Psoas muscle (tissue), 8 donors: ENCODE data around the gene RAI14. TPM values are rescaled to one million over a fixed set of nuclear protein-coding genes. Genes with fewer than 3 reads are reported as not detected.

Experiments used
- ATAC-seq, 4 donors: fragments of 200-7000 bp; cut with Tn5 transposase; one replicate each; pipeline ENCODE4 v1.9.1; 2020; ENCODE audit warnings: moderate library complexity in 3 of 4, mild to moderate bottlenecking in 2 of 4
- DNase-seq, 2 donors: peaks; one replicate each; pipeline ENCODE4 v3.0.0-alpha.2; 2020
- H3K27ac ChIP-seq: fragments of 200-600 bp; one replicate; pipeline ENCODE4 v1.8.0; 2022
- H3K27me3 ChIP-seq, 3 donors: fragments of 200-600 bp in 1 of 3; one replicate each; pipeline versions ENCODE4 v1.6.1 to v1.8.0; 2013 to 2022; ENCODE audit warnings: low read length in 2 of 3, mild to moderate bottlenecking in 2 of 3, moderate library complexity in 1 of 3; ENCODE audit not compliant: insufficient read depth in 3 of 3
- H3K36me3 ChIP-seq, 2 donors: fragments of 200-600 bp in 1 of 2; one replicate each; pipeline versions ENCODE4 v1.6.1 to v1.8.0; 2013 to 2022; ENCODE audit warnings: low read depth in 1 of 2, mild to moderate bottlenecking in 1 of 2, moderate library complexity in 1 of 2; ENCODE audit not compliant: insufficient read depth in 1 of 2
- H3K4me1 ChIP-seq: fragments of 200-600 bp; one replicate; pipeline ENCODE4 v1.8.0; 2022
- H3K4me3 ChIP-seq: fragments of 200-600 bp; one replicate; pipeline ENCODE4 v1.8.0; 2022; ENCODE audit warnings: mild to moderate bottlenecking
- H3K9me3 ChIP-seq: fragments of 200-600 bp; one replicate; pipeline ENCODE4 v1.8.0; 2022
- WGBS, 3 donors: extraction: QIAGEN DNeasy Blood & Tissue Kit; methylation state at CpG; one replicate each; pipeline versions ENCODE4 v1.1.6 to v1.1.7; 2013; 5-methylcytosine and 5-hydroxymethylcytosine counted together
- intact Hi-C, 2 donors: fragments of 100-400 bp; cut with DNase I; formaldehyde crosslinking; loops; one replicate each; pipeline versions ENCODE4 v1.11.0 to v1.14.2; 2022
- polyA plus RNA-seq, 3 donors: library from polyadenylated mRNA; stranded (reverse); fragments of 200-250 nt; gene quantifications; one replicate each; pipeline ENCODE4 v1.2.3, GENCODE V29; 2013
- total RNA-seq, 4 donors: library from RNA; stranded (reverse); fragmentation: NEBNext Ultra II Directional in 2 of 4; extraction: Animal tissue kit (Norgen Biotek cat#: 25700) in 2 of 4; gene quantifications; one replicate each; pipeline versions ENCODE4 v1.2.1 to v1.2.4, GENCODE V29; 2021 to 2023
- TF ChIP-seq, protein P1 (sequence below): fragments of 200-600 bp; IDR thresholded peaks from one replicate; pipeline ENCODE4 v1.8.0; 2022; ENCODE audit warnings: antibody characterized with exemption
- donor health status: healthy with polysubstance abuse.
- donor health status: DM: no; HTN: no; CAD: no; lungs with moderate emphysema.
- donor health status: Bipolar disorder and iron deficiency.
- donor health status: healthy.
- donor health status: DM: yes; HTN: yes; CAD: no.
- donor health status: DM: no; HTN: no; CAD: no.
- donor health status: DM: no; HTN: no; CAD: no.
- donor health status: DM: yes; HTN: yes; CAD: no.

The RAI14 gene
- total and polyA plus RNA-seq, 7 donors, result 0.69 to 4.3 (median 2.1) TPM

GRCh38 chr5:34738381-34738780 is 82.3 kb downstream of the RAI14 start:
- TF ChIP-seq, protein P1, sequence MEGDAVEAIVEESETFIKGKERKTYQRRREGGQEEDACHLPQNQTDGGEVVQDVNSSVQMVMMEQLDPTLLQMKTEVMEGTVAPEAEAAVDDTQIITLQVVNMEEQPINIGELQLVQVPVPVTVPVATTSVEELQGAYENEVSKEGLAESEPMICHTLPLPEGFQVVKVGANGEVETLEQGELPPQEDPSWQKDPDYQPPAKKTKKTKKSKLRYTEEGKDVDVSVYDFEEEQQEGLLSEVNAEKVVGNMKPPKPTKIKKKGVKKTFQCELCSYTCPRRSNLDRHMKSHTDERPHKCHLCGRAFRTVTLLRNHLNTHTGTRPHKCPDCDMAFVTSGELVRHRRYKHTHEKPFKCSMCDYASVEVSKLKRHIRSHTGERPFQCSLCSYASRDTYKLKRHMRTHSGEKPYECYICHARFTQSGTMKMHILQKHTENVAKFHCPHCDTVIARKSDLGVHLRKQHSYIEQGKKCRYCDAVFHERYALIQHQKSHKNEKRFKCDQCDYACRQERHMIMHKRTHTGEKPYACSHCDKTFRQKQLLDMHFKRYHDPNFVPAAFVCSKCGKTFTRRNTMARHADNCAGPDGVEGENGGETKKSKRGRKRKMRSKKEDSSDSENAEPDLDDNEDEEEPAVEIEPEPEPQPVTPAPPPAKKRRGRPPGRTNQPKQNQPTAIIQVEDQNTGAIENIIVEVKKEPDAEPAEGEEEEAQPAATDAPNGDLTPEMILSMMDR, result no peak
- H3K4me3 ChIP-seq, result no peak overlapping the region
- H3K27ac ChIP-seq, result no peak overlapping the region
- intact Hi-C loops, result no loop called here
- no peak for DNase-seq
- 54 to 88% (median 88%) methylated on average over 1 of the region's 1 CpG for WGBS, 3 donors
- no peaks in the 10 kb centered on the region for H3K36me3 ChIP-seq
- no peaks in the 10 kb centered on the region for H3K9me3 ChIP-seq
- no peak for ATAC-seq
- peaks cover 0 to 3% (median 0%) of the 10 kb centered on the region in 3 donors for H3K27me3 ChIP-seq
- no peaks in the 10 kb centered on the region for H3K4me1 ChIP-seq

DNA sequence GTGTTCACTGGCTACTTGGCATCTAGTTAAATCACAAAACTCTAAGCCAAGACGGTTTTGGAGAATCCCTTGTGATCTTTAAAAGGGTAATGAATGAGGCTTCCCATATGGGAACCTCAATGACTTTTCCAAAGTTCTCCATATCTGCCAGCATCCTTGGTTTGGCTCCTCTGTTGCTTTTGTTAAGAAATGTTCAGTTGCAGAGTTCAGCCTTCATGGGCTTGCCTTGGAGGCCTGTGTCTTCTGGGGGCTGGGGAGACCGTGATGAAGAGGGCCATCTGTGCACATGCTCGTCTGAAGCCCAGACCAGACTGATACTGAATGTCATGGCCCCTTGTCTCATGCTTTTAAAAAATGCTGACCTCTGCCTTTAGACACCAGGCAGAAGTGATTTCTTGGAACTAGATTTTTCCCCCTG is 84.3 kb downstream of the RAI14 start:
- WGBS, 3 donors, result 24 to 63% (median 28%) methylated on average over 3 of the region's 3 CpGs
- Histone ChIP-seq H3K9me3 (no peaks in the 10 kb centered on the region), H3K27me3 (no peaks in the 10 kb centered on the region), H3K27ac (no peak overlapping the region), H3K4me3 (no peak overlapping the region), H3K4me1 (no peaks in the 10 kb centered on the region), H3K36me3 (no peaks in the 10 kb centered on the region)
- intact Hi-C loops, result no loop called here
- DNase-seq (no peak), ATAC-seq (no peak)
- TF ChIP-seq, protein P1, result no peak

DNA sequence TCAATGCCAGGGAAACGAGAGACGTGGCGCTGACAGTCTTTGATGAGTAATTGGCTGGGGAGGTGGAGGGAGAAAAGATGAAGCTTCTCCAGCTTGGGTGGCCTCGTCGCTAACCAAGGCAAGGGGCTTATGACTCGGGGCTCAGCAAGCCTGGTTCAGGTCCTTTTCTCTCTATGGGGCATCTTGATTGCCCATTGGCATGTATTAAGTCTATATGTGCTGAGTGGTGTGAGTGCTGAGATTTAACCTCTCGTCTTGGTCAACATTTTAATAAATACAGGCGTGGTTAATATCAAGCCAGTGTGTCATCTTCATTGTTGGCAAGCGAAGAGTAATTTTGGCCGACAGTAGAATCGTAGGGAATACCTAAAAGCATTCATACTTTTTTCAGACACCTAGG is 85.9 kb downstream of the RAI14 start:
- no peak for ATAC-seq
- H3K36me3 ChIP-seq, result no peaks in the 10 kb centered on the region
- H3K27me3 ChIP-seq, result no peaks in the 10 kb centered on the region
- DNase-seq, result no peak
- 86 to 91% (median 89%) methylated on average over 11 of the region's 11 CpGs for WGBS, 3 donors
- TF ChIP-seq, protein P1, result no peak
- H3K4me1 ChIP-seq, result no peaks in the 10 kb centered on the region
- H3K9me3 ChIP-seq, result no peaks in the 10 kb centered on the region
- H3K27ac ChIP-seq, result no peak overlapping the region
- no peak overlapping the region for H3K4me3 ChIP-seq
- intact Hi-C loops, result no loop called here

DNA sequence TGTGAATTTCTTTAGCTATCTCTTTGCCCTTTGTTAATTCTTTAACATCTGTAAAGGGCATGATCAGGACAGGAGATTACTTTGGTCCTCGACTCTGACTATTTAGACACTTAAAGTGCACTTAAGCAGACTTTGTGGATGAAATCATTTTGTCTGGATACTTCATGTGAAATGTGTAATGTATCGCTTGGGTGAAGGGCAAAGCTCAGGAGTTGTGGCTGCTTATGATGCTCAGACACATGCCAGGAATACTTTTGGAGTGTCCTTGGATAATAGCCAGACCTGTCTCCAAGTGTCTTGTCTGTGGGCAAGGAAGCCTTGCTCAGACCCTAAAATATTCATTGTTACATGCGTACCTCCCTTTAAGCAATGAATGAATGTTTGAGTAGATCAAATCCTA is 87.8 kb downstream of the RAI14 start:
- intact Hi-C loops, result no loop called here
- WGBS, 3 donors, result 66 to 72% (median 69%) methylated on average over 3 of the region's 3 CpGs
- DNase-seq (no peak), ATAC-seq (no peak)
- no peaks in the 10 kb centered on the region for H3K4me1 ChIP-seq
- H3K9me3 ChIP-seq, result no peaks in the 10 kb centered on the region
- H3K36me3 ChIP-seq, result no peaks in the 10 kb centered on the region
- no peak overlapping the region for H3K4me3 ChIP-seq
- H3K27ac ChIP-seq, result no peak overlapping the region
- TF ChIP-seq, protein P1, result no peak
- H3K27me3 ChIP-seq, result no peaks in the 10 kb centered on the region

DNA sequence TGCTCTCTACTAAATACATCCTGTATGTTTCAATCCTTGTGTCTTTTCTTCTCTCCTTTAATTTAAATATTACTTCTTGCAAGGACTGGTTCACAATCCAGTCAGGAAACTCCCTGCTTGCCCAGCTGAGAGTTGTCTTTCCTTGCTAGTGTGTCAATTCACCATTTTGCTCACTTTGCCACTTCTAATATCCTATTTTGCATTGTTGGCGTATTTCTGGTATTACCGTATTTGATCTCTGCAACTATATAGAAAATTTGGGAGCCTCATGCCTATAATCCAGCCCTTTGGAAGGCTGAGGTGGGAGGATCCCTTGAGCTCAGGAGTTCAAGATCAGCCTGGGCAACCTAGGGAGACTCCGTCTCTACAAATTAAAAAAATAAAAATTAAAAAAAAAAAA is 92.3 kb downstream of the RAI14 start:
- H3K4me1 ChIP-seq, result no peaks in the 10 kb centered on the region
- H3K27ac ChIP-seq, result no peak overlapping the region
- intact Hi-C loops, result no loop called here
- DNase-seq, result no peak
- H3K9me3 ChIP-seq, result no peaks in the 10 kb centered on the region
- TF ChIP-seq, protein P1, result no peak
- ATAC-seq, result no peak
- H3K4me3 ChIP-seq, result no peak overlapping the region
- H3K27me3 ChIP-seq, result no peaks in the 10 kb centered on the region
- no peaks in the 10 kb centered on the region for H3K36me3 ChIP-seq
- WGBS, 3 donors, result 96 to 99% (median 98%) methylated on average over 3 of the region's 3 CpGs
